ENCODE data around the gene SPTLC2. TPM values are rescaled to one million over a fixed set of nuclear protein-coding genes. Genes with fewer than 3 reads are reported as not detected.

SPTLC2 gene
- total and polyA plus RNA-seq, 2 of the 8 experiments (the other 6 are each of a cell fraction or from before 2014, with no cell fraction given): 8.9 to 35.1 TPM

GRCh38 chr14:77609922-77610321 is 6.5 kb downstream of the SPTLC2 start (continued):
- TF ChIP-seq, protein P1, sequence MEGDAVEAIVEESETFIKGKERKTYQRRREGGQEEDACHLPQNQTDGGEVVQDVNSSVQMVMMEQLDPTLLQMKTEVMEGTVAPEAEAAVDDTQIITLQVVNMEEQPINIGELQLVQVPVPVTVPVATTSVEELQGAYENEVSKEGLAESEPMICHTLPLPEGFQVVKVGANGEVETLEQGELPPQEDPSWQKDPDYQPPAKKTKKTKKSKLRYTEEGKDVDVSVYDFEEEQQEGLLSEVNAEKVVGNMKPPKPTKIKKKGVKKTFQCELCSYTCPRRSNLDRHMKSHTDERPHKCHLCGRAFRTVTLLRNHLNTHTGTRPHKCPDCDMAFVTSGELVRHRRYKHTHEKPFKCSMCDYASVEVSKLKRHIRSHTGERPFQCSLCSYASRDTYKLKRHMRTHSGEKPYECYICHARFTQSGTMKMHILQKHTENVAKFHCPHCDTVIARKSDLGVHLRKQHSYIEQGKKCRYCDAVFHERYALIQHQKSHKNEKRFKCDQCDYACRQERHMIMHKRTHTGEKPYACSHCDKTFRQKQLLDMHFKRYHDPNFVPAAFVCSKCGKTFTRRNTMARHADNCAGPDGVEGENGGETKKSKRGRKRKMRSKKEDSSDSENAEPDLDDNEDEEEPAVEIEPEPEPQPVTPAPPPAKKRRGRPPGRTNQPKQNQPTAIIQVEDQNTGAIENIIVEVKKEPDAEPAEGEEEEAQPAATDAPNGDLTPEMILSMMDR (IDR thresholded peaks at IDR 0.05; ENCODE audit: control extremely low read depth in 1 of 3, insufficient read depth in 1 of 3, low read depth in 1 of 3, low read length in 3 of 3): no peak
- TF ChIP-seq RNF2 (IDR thresholded peaks at IDR 0.05; ENCODE audit: borderline replicate concordance, low read depth, low read length, missing control alignments, poor library complexity, severe bottlenecking) (no peak), KDM5A (IDR thresholded peaks at IDR 0.05; ENCODE audit: low read length) (no peak), TEAD4 (IDR thresholded peaks at IDR 0.05; ENCODE audit: low read depth, low read length) (no peak), NRF1 (IDR thresholded peaks at IDR 0.05; ENCODE audit: low read depth, low read length) (no peak), SIN3A (conservative IDR thresholded peaks at IDR 0.05 in 1 of 2, IDR thresholded peaks at IDR 0.05 in 1 of 2; ENCODE audit: low read depth in 1 of 2, low read length in 2 of 2) (no peak), BRCA1 (IDR thresholded peaks at IDR 0.05; ENCODE audit: low read depth, low read length) (no peak)
